Renal pelvis (tissue), 4 donors: ENCODE data around the gene ESPL1. TPM values are rescaled to one million over a fixed set of nuclear protein-coding genes. Genes with fewer than 3 reads are reported as not detected.

Experiments used
- DNase-seq: peaks from one replicate; pipeline ENCODE4 v3.0.0-alpha.2; 2013
- polyA plus RNA-seq, 3 donors: library from polyadenylated mRNA; unstranded; fragments of 120-200 nt; gene quantifications; one replicate each; pipeline ENCODE4 v1.2.1, GENCODE V29; 2013; ENCODE audit not compliant: insufficient read length in 3 of 3

Gene ESPL1
- polyA plus RNA-seq, 3 donors = 11.6 to 16.0 (median 14.3) TPM

DNA sequence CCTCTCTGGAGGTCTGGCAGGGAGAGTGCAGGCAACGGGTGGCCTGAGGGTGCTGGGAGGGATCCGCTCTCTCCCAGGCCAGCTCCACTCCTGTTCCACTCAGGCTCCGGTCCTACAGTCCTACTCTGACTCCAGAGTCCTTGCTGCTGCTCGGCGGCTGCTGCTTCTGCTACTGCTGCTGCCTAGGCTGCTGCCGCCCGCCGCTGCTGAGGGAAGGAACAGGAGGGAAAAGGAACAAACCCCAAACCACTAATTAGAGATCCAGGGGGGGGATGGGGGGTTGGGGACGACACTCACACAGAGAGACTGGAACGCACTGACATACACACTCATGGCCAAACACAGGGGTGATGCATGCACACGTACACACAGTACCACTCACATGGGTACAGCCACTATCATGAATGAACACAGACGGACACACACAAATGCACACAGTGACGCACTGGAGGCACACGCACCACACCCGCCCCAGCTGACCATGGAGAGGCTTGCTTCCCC, 68.1 kb downstream of the ESPL1 start, which contains the start of gene SP7:
SP7 (minus strand) TSS at position 174 of the 501 bp plus-strand sequence. CDS start 708 bp downstream, outside the sequence.
- DNase-seq = no peak

GRCh38 chr12:53338017-53338416, 69.9 kb downstream of the ESPL1 start:
- no peak for DNase-seq

- no peak for DNase-seq
These were observed 70.8 kb downstream of the ESPL1 start for GRCh38 chr12:53338916-53339315.

GRCh38 chr12:53340398-53340797, 72.3 kb downstream of the ESPL1 start:
- DNase-seq = no peak

Other genes starting within 250 kb of the ESPL1 start
- 100 to 1,000 TPM; 102 to 132 (median 114) TPM for gene TNS2, start 218.2 kb upstream of the ESPL1 start, polyA plus RNA-seq
- gene SPRYD3, start 188.9 kb upstream of the ESPL1 start, polyA plus RNA-seq = 10 to 100 TPM; 17.4 to 19.8 (median 18.2) TPM
- gene IGFBP6, start 170.6 kb upstream of the ESPL1 start, polyA plus RNA-seq = 10 to 100 TPM; 10.4 to 17.6 (median 13.6) TPM
- gene SOAT2, start 164.8 kb upstream of the ESPL1 start, polyA plus RNA-seq = 1 to 10 TPM; 2.4 to 3.0 (median 2.7) TPM
- 10 to 100 TPM; 67.8 to 81.5 (median 76.2) TPM for gene ZNF740, start 87.6 kb upstream of the ESPL1 start, polyA plus RNA-seq
- 100 to 1,000 TPM in 2 of 3 donors, 10 to 100 TPM in 1; 36.9 to 113 (median 106) TPM for gene CSAD, start 87.4 kb upstream of the ESPL1 start, polyA plus RNA-seq
- gene ITGB7, start 61.0 kb upstream of the ESPL1 start, polyA plus RNA-seq = 1 to 10 TPM; 1.7 to 1.9 (median 1.7) TPM
- 10 to 100 TPM; 32.0 to 38.1 (median 35.7) TPM for gene RARG, start 36.1 kb upstream of the ESPL1 start, polyA plus RNA-seq
- gene PFDN5, start 27.2 kb downstream of the ESPL1 start, polyA plus RNA-seq = 100 to 1,000 TPM; 564 to 760 (median 671) TPM
- gene MYG1, start 31.4 kb downstream of the ESPL1 start, polyA plus RNA-seq = 10 to 100 TPM; 59.5 to 62.9 (median 62.2) TPM
- gene AAAS, start 53.3 kb downstream of the ESPL1 start, polyA plus RNA-seq = 10 to 100 TPM; 85.1 to 93.6 (median 86.9) TPM
- under 1 TPM in 2 of 3 donors, not detected in 1; 0.10 to 0.43 TPM for gene SP7, start 68.1 kb downstream of the ESPL1 start, polyA plus RNA-seq
- gene SP1, start 111.9 kb downstream of the ESPL1 start, polyA plus RNA-seq = 10 to 100 TPM; 69.3 to 90.7 (median 86.1) TPM
- under 1 TPM; 0.24 to 0.48 (median 0.27) TPM for gene AMHR2, start 155.6 kb downstream of the ESPL1 start, polyA plus RNA-seq
- 100 to 1,000 TPM; 172 to 193 (median 185) TPM for gene PRR13, start 173.4 kb downstream of the ESPL1 start, polyA plus RNA-seq
- gene PCBP2, start 183.8 kb downstream of the ESPL1 start, polyA plus RNA-seq = 1,000 to 10,000 TPM; 1,070 to 1,171 (median 1,081) TPM
- gene MAP3K12, start 231.2 kb downstream of the ESPL1 start, polyA plus RNA-seq = 10 to 100 TPM; 22.9 to 40.1 (median 36.9) TPM
- gene TARBP2, start 233.0 kb downstream of the ESPL1 start, polyA plus RNA-seq = 10 to 100 TPM; 54.5 to 62.3 (median 58.0) TPM
- gene NPFF, start 239.2 kb downstream of the ESPL1 start, polyA plus RNA-seq = 1 to 10 TPM in 1 of 3 donors, under 1 TPM in 2; 0.70 to 1.1 (median 0.93) TPM